CD14-positive monocyte (primary cell): ENCODE results near the gene ATAD2B. TPM values are rescaled to one million over a fixed set of nuclear protein-coding genes. Genes with fewer than 3 reads are reported as not detected.

Source experiments
- DNase-seq, 3 donors: peaks; one replicate each; pipeline ENCODE4 v3.0.0-alpha.2; 2011 to 2022
- H2AFZ ChIP-seq: 2 replicates; pipeline ENCODE4 v1.6.0; 2012; ENCODE audit warnings: mild to moderate bottlenecking, low read depth, low read length, inconsistent platforms; ENCODE audit not compliant: insufficient read depth, poor library complexity, severe bottlenecking
- H3K27ac ChIP-seq, 2 donors: 1 replicate in 1 of 2; 2 replicates in 1 of 2; pipeline ENCODE4 v1.5.1; 2012 to 2013; ENCODE audit warnings: low read length in 2 of 2, control low read depth in 1 of 2, inconsistent platforms in 1 of 2, low read depth in 1 of 2, mild to moderate bottlenecking in 1 of 2
- H3K27me3 ChIP-seq, 2 donors: one replicate each; pipeline versions ENCODE4 v1.6.0 to v1.6.1; 2011 to 2013; ENCODE audit warnings: low read length in 2 of 2; ENCODE audit not compliant: control insufficient read depth in 2 of 2, insufficient read depth in 2 of 2
- H3K36me3 ChIP-seq, 2 donors: replicated peaks in 1 of 2; 1 replicate in 1 of 2; 2 replicates in 1 of 2; pipeline versions ENCODE4 v1.5.1 to v1.6.1; 2012 to 2013; ENCODE audit warnings: low read length in 2 of 2, control low read depth in 1 of 2, inconsistent platforms in 1 of 2, mild to moderate bottlenecking in 1 of 2; ENCODE audit not compliant: insufficient read depth in 2 of 2, control insufficient read depth in 1 of 2
- H3K4me1 ChIP-seq, 2 donors: 1 replicate in 1 of 2; 2 replicates in 1 of 2; pipeline versions ENCODE4 v1.5.1 to v1.6.1; 2012 to 2013; ENCODE audit warnings: low read length in 2 of 2, control low read depth in 1 of 2, inconsistent platforms in 1 of 2, mild to moderate bottlenecking in 1 of 2, moderate library complexity in 1 of 2; ENCODE audit not compliant: insufficient read depth in 2 of 2, control insufficient read depth in 1 of 2
- H3K4me2 ChIP-seq: replicated peaks from 2 replicates; pipeline ENCODE3; 2012; ENCODE audit warnings: low read length, moderate library complexity, mild to moderate bottlenecking; ENCODE audit not compliant: poor library complexity, severe bottlenecking; ENCODE audit errors: extremely low read depth
- H3K4me3 ChIP-seq, 3 experiments: fragments of 200-600 bp in 1 of 3; sonication (generic) in 1 of 3; replicated peaks in 1 of 3; 1 replicate in 2 of 3; 2 replicates in 1 of 3; pipeline ENCODE4 v1.5.1; 2011 to 2013; ENCODE audit warnings: low read length in 3 of 3, mild to moderate bottlenecking in 3 of 3, control low read depth in 2 of 3, low read depth in 2 of 3, inconsistent platforms in 1 of 3, moderate library complexity in 1 of 3
- H3K79me2 ChIP-seq: 2 replicates; pipeline ENCODE4 v1.6.0; 2012; ENCODE audit warnings: mild to moderate bottlenecking, control low read depth, inconsistent platforms, low read length, moderate library complexity; ENCODE audit not compliant: insufficient read depth
- H3K9ac ChIP-seq: 2 replicates; pipeline ENCODE4 v1.6.0; 2017; ENCODE audit warnings: low read length, mild to moderate bottlenecking; ENCODE audit not compliant: insufficient read depth, poor library complexity, severe bottlenecking
- H3K9me3 ChIP-seq, 2 donors: replicated peaks in 1 of 2; 1 replicate in 1 of 2; 2 replicates in 1 of 2; pipeline versions ENCODE4 v1.5.1 to v1.6.1; 2012 to 2013; ENCODE audit warnings: low read length in 2 of 2, control low read depth in 1 of 2; ENCODE audit not compliant: control insufficient read depth in 1 of 2, insufficient read depth in 1 of 2
- H4K20me1 ChIP-seq: 2 replicates; pipeline ENCODE4 v1.6.0; 2012; ENCODE audit warnings: mild to moderate bottlenecking, low read length, control low read depth, moderate library complexity; ENCODE audit not compliant: insufficient read depth
- H3K27ac Mint-ChIP-seq, 7 donors: one replicate each; pipeline ENCODE4 v1.8.0; 2020; ENCODE audit warnings: mild to moderate bottlenecking in 7 of 7, mixed read lengths in 7 of 7, moderate library complexity in 6 of 7, inconsistent platforms in 2 of 7
- H3K27me3 Mint-ChIP-seq, 3 donors: one replicate each; pipeline ENCODE4 v1.8.0; 2021 to 2022; ENCODE audit warnings: low read depth in 3 of 3, mild to moderate bottlenecking in 3 of 3, mixed read lengths in 3 of 3, moderate library complexity in 3 of 3, inconsistent platforms in 1 of 3
- H3K36me3 Mint-ChIP-seq, 2 donors: one replicate each; pipeline ENCODE4 v1.8.0; 2020; ENCODE audit warnings: mixed read lengths in 2 of 2, inconsistent platforms in 1 of 2, mild to moderate bottlenecking in 1 of 2
- H3K4me1 Mint-ChIP-seq: one replicate; pipeline ENCODE4 v1.8.0; 2020; ENCODE audit warnings: mild to moderate bottlenecking, mixed read lengths
- H3K4me3 Mint-ChIP-seq, 2 donors: one replicate each; pipeline ENCODE4 v1.8.0; 2020; ENCODE audit warnings: mild to moderate bottlenecking in 2 of 2, mixed read lengths in 2 of 2, moderate library complexity in 1 of 2
- H3K9me3 Mint-ChIP-seq, 7 donors: one replicate each; pipeline ENCODE4 v1.8.0; 2020 to 2022; ENCODE audit warnings: mixed read lengths in 7 of 7, mild to moderate bottlenecking in 6 of 7, moderate library complexity in 6 of 7, inconsistent platforms in 2 of 7
- CTCF ChIP-seq: fragments of 200-600 bp; IDR thresholded peaks from one replicate; pipeline ENCODE4 v1.8.0; 2022; ENCODE audit warnings: antibody characterized with exemption, mild to moderate bottlenecking
- WGBS: methylation state at CpG from one replicate; pipeline ENCODE4 v1.1.5; 2013; ENCODE audit warnings: missing lambda C conversion rate; ENCODE audit not compliant: insufficient coverage; 5-methylcytosine and 5-hydroxymethylcytosine counted together
- intact Hi-C, 2 donors: fragments of 100-400 bp; cut with micrococcal nuclease; formaldehyde crosslinking; loops; one replicate each; pipeline versions ENCODE4 v1.15.0 to v1.15.1; 2023
- polyA plus RNA-seq, 3 donors: library from polyadenylated mRNA; depleted of rRNA in 1 of 3; unstranded in 2 of 3; stranded (reverse) in 1 of 3; fragments of 300-500 nt in 2 of 3; fragments of >200 nt in 1 of 3; fragmentation: Illumina TruSeq in 2 of 3; gene quantifications; 1 replicate in 2 of 3; 2 replicates in 1 of 3; pipeline ENCODE4 v1.2.3, GENCODE V29; 2012 to 2021

Gene ATAD2B
- polyA plus RNA-seq, 3 donors = 4.9 to 12.1 (median 7.2) TPM

GRCh38 chr2:23828256-23828980, 98.5 kb downstream of the ATAD2B start:
- peak overlapping the region in 2 of 7 donors; percentile 21 to 48 for H3K27ac Mint-ChIP-seq
- peak overlapping the region in 1 of 2 donors; percentile 25 for H3K27ac ChIP-seq
- no peaks in the 10 kb centered on the region for H3K9me3 ChIP-seq
- H3K27me3 Mint-ChIP-seq = no peaks in the 10 kb centered on the region
- H4K20me1 ChIP-seq = peaks cover 28% of the 10 kb centered on the region
- H3K9ac ChIP-seq = no peak overlapping the region
- peaks cover 24 to 63% of the 10 kb centered on the region in 2 donors for H3K36me3 ChIP-seq
- no CpG with 5 or more reads among the region's 1 CpG for WGBS
- intact Hi-C loops = loop anchor here (5.0 kb wide), 1 partner anchor 254 kb away; the partner anchor contains the start of gene TP53I3 (in 2 of the 2)
- H3K4me3 Mint-ChIP-seq = no peak overlapping the region
- DNase-seq = no peak
- H3K9me3 Mint-ChIP-seq = no peaks in the 10 kb centered on the region
- H3K4me3 ChIP-seq = no peak overlapping the region
- no peak overlapping the region for H2AFZ ChIP-seq
- peaks cover 3 to 8% of the 10 kb centered on the region in 2 donors for H3K4me1 ChIP-seq
- no peak for TF ChIP-seq CTCF
- peaks cover 14% of the 10 kb centered on the region for H3K4me1 Mint-ChIP-seq
- peaks cover 2% of the 10 kb centered on the region for H3K79me2 ChIP-seq
- no peak overlapping the region for H3K4me2 ChIP-seq
- peaks cover 40 to 48% of the 10 kb centered on the region in 2 donors for H3K36me3 Mint-ChIP-seq
- H3K27me3 ChIP-seq = no peaks in the 10 kb centered on the region

GRCh38 chr2:23827287-23827686, 99.6 kb downstream of the ATAD2B start:
- peaks cover 2% of the 10 kb centered on the region for H3K79me2 ChIP-seq
- no peak overlapping the region for H3K4me3 ChIP-seq
- H3K27ac ChIP-seq = peak overlapping the region in 1 of 2 donors; percentile 25
- peaks cover 14% of the 10 kb centered on the region for H3K4me1 Mint-ChIP-seq
- H3K27me3 ChIP-seq = no peaks in the 10 kb centered on the region
- no peak overlapping the region for H3K4me2 ChIP-seq
- H3K27ac Mint-ChIP-seq = peak overlapping the region in 5 of 7 donors; percentile 2 to 51 (median 22)
- no peaks in the 10 kb centered on the region for H3K27me3 Mint-ChIP-seq
- H3K36me3 ChIP-seq = peaks cover 30 to 64% of the 10 kb centered on the region in 2 donors
- no CpG with 5 or more reads among the region's 1 CpG for WGBS
- DNase-seq = peak in 1 of 3 donors; percentile 27
- H3K9me3 ChIP-seq = no peaks in the 10 kb centered on the region
- H3K4me1 ChIP-seq = peaks cover 3 to 8% of the 10 kb centered on the region in 2 donors
- peaks cover 21% of the 10 kb centered on the region for H4K20me1 ChIP-seq
- no peak overlapping the region for H3K9ac ChIP-seq
- H3K36me3 Mint-ChIP-seq = peaks cover 40 to 49% of the 10 kb centered on the region in 2 donors
- no peak for TF ChIP-seq CTCF
- intact Hi-C loops = loop anchor here (5.0 kb wide), 1 partner anchor 255 kb away; the partner anchor contains the start of gene TP53I3 (in 2 of the 2)
- no peaks in the 10 kb centered on the region for H3K9me3 Mint-ChIP-seq
- H3K4me3 Mint-ChIP-seq = no peak overlapping the region
- no peak overlapping the region for H2AFZ ChIP-seq
